ENCODE data around the gene RANBP10.

GRCh38 chr16:67782567-67783352, 23.6 kb downstream of the RANBP10 start:
- TF ChIP-seq POLR2A (IDR thresholded peaks at IDR 0.05; ENCODE audit: low read length) (no peak), GATA1 (IDR thresholded peaks at IDR 0.05; ENCODE audit: low read depth, low read length) (no peak)
